HG02798 (cell line): ENCODE data around the gene SLC7A14.

Experiments used
- ATAC-seq: cut with Tn5 transposase; IDR thresholded peaks from one replicate; pipeline ENCODE4 v1.9.1; 2021; ENCODE audit warnings: mild to moderate bottlenecking; ENCODE audit not compliant: unreplicated experiment, poor library complexity

SLC7A14 gene

GRCh38 chr3:170585937-170586310, at the start of gene SLC7A14:
SLC7A14 (minus strand) TSS chr3:170586075; CDS start chr3:170526936, 59,139 bp downstream.
- ATAC-seq, result no peak

GRCh38 chr3:170635385-170635735, 49.5 kb upstream of the SLC7A14 start:
- no peak for ATAC-seq

DNA sequence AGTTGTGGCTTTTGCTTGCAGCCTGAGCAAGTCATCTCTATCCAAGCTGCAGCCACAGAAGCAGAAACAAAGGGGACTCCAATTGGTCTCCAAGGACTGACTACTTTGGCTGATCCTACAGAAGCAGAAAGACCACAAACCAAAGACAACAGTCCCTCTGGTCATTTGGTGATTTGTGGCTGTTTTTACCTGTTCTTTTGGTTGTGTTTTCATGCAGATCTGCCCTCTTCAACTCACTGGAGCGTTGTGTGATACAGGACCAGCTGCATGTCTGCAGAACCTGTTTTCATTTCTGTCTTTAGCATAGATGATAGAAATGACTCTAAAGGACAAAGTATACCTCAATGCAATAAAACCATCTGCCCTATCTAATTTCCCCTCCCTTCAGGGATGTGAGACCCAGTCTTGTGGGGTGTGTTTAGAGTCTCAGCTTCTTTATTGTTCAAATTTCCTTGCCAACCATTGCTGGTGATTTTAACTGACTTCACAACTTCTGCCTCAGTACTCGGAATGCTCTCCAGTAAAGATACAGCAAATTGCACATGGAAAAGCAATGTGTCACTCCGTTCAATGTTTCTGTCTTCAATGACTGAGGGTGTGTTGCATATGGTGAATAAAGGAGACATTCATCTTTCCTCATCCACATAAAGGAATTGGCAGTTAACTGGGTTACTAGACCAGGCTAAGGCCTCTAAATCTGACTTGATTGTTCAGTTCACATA, 48.9 kb upstream of the SLC7A14 start:
- ATAC-seq, result peak; percentile 73

DNA sequence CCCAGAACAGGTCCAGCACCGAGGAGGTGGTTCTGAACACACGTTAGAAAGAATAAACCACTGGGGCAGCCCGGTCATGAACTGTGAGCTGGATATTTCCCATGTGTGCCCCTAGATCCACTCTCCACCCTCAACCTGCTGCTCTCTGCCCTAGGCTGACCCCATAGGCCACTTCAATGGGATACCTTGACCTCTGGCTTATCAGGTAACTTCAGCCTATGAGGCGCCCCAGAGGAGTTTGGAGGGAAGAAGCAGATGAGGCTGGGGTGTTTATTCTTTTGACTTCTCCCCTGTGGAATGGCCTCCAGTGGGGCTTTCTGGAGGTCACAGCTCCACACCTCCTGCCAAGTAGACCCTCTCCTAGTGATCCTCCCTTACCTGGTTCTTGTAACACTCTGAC, 47.7 kb upstream of the SLC7A14 start:
- ATAC-seq, result no peak

DNA sequence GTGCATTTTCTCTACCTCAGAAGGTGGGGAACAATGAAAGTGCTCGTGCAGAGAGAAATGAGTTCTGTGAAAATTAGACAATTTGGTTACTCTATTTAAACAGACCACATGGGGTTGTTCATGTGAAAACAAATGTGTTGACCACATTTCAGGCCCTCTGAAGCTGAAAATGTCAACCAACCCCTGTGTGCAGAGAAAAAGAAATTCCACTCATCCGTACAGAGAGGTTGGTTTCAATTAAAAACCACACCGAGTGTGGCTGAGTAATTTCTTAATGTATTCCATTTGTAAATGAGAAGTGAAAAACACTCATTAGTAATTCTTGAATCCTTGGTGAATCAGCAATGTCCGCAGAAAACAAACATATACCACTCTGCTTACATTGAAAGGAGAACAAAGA, 46.9 kb upstream of the SLC7A14 start:
- peak; percentile 80 for ATAC-seq

DNA sequence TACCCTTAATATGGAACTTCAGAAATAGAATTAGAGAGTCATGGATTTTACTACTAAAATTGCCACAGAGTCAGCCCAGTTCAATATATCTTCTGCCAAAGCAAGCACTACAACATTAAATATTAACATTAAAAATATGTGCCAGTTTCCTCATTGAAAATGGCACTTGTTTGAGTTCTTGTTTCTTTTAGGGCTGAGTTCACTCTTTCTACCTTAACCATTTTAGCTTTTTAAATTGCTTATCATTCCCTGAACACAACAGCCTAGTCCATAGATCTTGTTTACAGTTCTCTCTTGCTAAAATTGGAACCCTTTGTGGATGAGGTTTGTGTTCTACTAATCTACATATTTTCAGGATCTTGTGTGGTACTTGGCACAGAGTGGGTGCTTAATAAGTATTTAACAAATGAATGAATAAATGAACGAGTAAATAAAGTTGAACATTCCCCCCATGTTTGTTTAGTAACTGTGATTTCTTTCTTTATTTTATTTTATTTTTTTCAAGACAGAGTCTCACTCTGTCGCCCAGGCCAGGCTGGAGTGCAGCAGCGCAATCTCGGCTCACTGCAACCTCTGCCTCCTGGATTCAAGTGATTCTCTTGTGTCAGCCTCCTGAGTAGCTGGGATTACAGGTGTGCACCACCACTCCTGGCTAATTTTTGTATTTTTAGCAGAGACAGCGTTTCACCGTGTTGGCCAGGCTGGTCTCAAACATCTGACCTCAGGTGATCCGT, 46.0 kb upstream of the SLC7A14 start:
- ATAC-seq, result no peak

GRCh38 chr3:170623524-170623923, 37.6 kb upstream of the SLC7A14 start:
- no peak for ATAC-seq

- ATAC-seq, result no peak
Measured at GRCh38 chr3:170622369-170623159, 36.7 kb upstream of the SLC7A14 start.

DNA sequence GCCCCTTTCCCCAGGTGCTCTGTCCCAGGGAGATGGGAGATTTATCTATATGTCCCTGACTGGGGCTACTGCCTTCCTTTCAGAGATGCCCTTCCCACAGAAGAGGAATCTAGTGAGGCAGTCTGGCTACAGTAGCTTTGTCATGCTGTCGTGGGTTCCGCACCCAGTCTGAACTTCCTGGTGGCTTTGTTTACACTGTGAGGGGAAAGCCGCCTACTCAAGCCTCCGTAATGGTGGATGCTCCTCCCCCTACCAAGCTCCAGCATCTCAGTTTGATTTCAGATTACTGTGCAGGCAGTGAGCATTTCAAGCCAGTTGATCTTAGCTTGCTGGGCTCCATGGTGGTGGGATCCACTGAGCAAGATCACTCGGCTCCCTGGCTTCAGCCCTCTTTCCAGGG, 35.4 kb upstream of the SLC7A14 start:
- ATAC-seq, result no peak

GRCh38 chr3:170614214-170614966, 28.5 kb upstream of the SLC7A14 start:
- ATAC-seq, result no peak

DNA sequence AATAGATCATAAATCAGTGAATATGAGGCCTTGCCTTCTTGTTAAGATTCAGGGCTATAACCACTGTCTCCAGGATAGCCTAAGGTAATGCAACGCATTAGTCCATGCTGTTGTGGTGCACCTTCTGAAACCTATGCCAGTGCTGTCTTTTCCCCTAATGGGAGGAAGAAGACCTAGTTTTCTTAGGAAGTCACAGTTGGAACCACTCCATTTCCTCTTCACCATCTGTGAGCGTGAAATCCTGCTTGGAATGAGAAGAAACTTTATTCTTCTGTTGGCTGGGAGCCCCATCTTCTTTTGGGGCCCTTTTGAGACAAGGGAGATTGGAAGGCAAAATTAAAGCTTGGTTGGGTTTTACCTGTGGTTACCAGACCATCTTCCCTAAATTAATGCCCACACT, 25.9 kb upstream of the SLC7A14 start:
- ATAC-seq, result no peak

DNA sequence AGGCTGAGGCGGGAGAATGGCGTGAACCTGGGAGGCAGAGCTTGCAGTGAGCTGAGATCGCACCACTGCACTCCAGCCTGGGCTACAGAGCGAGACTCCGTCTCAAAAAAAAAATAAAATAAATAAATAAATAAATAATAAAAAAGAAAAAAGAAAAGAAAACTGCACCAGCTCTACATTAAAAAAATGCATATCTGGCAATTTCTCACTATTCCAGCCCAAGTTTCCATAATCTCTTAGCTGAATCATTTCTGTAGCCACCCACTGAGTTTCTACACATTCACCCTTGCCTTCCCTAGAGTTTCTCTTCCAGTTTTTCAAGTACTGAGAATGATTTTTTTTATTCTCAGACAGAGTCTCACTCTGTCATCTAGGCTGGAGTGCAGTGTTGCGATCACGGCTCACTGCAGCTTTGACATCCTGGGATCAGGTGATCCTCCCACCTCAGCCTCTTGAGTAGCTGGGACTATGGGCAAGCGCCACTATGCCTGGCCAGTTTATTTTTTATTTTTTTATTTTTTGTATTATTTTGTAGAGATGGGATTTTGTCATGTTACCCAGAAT, 24.5 kb upstream of the SLC7A14 start:
- no peak for ATAC-seq

DNA sequence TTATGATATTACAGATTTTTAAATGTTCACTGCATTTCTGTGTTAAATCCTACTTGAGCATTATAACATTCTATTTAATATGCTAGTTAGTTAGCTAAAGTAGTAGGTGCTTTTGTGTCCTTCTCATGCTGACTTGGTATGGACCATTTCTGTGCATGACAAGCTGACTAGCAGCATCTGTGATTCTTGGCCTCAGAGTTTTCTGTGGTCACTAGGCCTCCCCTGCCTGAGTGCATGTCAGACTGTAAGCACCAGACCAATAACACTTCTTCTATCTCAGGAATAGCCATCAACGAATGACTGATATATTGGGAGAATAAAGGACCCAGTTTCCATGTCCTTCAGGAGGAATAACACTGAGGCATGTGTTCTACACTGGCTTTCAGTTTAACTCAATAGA, 22.6 kb upstream of the SLC7A14 start:
- no peak for ATAC-seq

DNA sequence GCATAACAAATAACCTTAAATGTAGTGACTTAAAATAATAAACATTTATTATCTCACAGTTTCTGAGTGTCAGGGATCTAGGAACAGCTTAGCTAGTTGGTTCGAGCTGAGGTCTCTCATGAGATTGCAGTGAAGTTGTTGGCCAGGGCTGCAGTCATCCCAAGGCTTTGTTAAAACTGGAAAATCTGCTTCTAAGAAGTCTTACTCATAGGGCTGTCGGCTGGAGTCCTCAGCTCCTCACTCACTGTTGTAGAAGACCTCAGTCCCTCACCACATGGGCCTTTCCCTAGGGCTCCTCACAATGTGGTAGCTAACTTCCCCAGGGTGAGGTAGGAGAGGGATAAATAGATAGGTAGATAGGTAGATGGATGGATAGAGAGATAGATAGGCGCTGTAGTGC, 20.8 kb upstream of the SLC7A14 start:
- ATAC-seq, result no peak

GRCh38 chr3:170605490-170605889, 19.6 kb upstream of the SLC7A14 start:
- no peak for ATAC-seq

DNA sequence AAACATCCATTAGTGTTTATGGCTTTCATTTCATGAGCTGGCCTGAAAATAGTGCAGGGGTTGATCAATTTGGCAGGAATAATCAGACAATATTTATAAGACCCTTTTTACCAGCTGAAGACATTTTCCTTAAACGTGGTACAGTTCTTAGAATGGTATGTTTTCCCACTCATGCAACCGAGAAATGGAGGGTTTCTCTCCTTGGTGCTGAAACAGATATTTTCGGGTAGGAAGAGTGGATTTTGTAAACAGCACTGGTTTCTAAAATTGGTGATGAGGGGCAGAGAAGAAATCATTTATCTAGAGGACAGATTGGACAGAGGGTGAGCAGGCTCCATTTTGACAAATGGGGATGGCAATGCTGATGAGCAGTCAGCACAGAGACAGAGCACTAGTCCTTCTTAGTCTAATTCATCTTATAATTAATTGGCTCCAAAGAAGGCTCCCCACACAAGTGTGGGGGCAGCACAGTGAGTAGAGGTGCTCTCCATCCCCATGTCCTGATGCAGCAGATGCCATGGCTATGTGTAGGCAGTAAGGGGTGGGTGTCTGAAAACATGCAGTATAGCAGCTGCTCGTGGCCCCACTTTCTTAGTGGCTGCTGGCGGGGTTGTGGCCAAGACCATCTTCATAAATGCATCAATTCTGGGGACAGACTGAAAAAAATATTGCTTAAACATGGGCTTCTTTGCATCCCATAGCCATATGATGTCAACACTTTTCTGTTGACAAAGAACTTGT, 18.1 kb upstream of the SLC7A14 start:
- ATAC-seq, result no peak

- ATAC-seq, result no peak
Measured at GRCh38 chr3:170602556-170602955, 16.7 kb upstream of the SLC7A14 start.

DNA sequence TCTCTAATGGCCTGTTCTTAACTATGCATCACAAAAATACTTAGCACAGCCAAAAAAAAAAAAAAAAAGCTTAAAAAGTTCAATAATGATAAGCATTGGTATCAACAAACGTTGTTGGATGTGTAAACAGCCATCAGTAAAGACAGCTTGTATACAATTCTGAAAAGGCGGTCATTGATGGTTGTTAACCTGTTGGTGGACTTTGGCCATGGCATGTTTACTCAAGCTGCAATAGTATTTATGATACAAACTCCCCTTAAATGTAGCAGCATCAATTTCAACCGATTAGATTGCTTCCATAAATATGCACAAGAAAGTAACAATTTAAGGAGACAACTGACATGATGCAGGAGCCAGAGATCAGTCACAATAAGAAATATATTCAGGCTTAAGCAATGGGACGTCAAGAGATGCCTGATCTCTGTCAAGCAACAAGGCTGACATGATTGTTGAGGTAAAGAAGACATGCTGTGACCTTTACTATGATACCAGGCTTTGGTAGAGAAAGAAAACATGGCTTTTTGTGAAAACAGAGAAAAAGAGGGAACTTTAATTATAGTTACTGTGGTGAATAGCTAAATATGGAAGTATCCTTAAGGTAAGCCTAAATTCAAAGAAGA, 14.2 kb upstream of the SLC7A14 start:
- ATAC-seq, result no peak

DNA sequence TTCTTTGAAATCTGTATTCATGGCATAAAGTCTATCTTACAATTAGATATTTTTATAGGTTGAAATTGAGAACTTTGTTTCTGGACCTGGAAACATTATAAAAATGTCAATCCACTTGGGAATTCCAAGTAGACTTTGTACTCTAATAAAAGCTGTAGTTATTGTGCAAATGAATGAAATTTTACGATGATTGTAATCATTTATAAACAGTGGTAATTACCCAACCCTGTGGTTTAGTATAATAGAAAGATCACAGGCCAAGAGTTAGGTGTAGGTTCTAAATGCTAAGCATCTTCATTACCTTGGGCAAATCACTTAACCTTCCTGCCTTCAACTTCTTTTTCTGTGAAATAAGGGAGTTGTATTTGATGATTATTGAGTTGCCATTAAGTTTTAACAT, 13.2 kb upstream of the SLC7A14 start:
- ATAC-seq, result no peak
